H9 (cell line): Measurements from ENCODE around the gene CAMSAP2. TPM values are rescaled to one million over a fixed set of nuclear protein-coding genes. Genes with fewer than 3 reads are reported as not detected.

Source experiments
- DNase-seq: peaks from one replicate; pipeline ENCODE4 v3.0.0-alpha.2; 2017
- H2AFZ ChIP-seq: one replicate; pipeline ENCODE4 v1.6.1; 2013; ENCODE audit warnings: mild to moderate bottlenecking, low read length, control low read depth, moderate library complexity
- H2AK5ac ChIP-seq: 2 replicates; pipeline ENCODE4 v1.6.1; 2013; ENCODE audit warnings: low read length, control low read depth, mixed read lengths; ENCODE audit not compliant: insufficient read length
- H2BK120ac ChIP-seq: one replicate; pipeline ENCODE4 v1.6.1; 2013; ENCODE audit warnings: low read depth, mild to moderate bottlenecking, low read length, control low read depth, inconsistent platforms; ENCODE audit not compliant: poor library complexity, severe bottlenecking
- H2BK12ac ChIP-seq: 2 replicates; pipeline ENCODE4 v1.6.1; 2013; ENCODE audit warnings: low read length, control low read depth, mixed read lengths, low read depth; ENCODE audit not compliant: insufficient read length
- H2BK15ac ChIP-seq: 2 replicates; pipeline ENCODE4 v1.6.1; 2013; ENCODE audit warnings: low read depth, low read length, control low read depth
- H2BK20ac ChIP-seq: one replicate; pipeline ENCODE4 v1.6.1; 2013; ENCODE audit warnings: low read depth, mild to moderate bottlenecking, low read length, control low read depth, inconsistent platforms; ENCODE audit not compliant: poor library complexity, severe bottlenecking
- H2BK5ac ChIP-seq: 2 replicates; pipeline ENCODE4 v1.6.1; 2013; ENCODE audit warnings: low read length, control low read depth, mixed read lengths; ENCODE audit not compliant: insufficient read length
- H3K14ac ChIP-seq: 2 replicates; pipeline ENCODE4 v1.6.1; 2013; ENCODE audit warnings: low read length, control low read depth; ENCODE audit not compliant: insufficient read depth
- H3K18ac ChIP-seq: 2 replicates; pipeline ENCODE4 v1.6.1; 2013; ENCODE audit warnings: low read depth, mild to moderate bottlenecking, mixed read lengths, low read length, control low read depth; ENCODE audit not compliant: insufficient read length
- H3K23ac ChIP-seq: 2 replicates; pipeline ENCODE4 v1.6.1; 2013; ENCODE audit warnings: low read length, control low read depth, mixed read lengths, low read depth; ENCODE audit not compliant: insufficient read length
- H3K23me2 ChIP-seq: 2 replicates; pipeline ENCODE4 v1.6.1; 2013; ENCODE audit warnings: low read depth, mild to moderate bottlenecking, mixed read lengths, low read length, control low read depth; ENCODE audit not compliant: insufficient read length, poor library complexity, severe bottlenecking
- H3K27ac ChIP-seq: 2 replicates; pipeline ENCODE4 v1.5.1; 2013; ENCODE audit warnings: low read length, control low read depth, mixed read lengths, low read depth; ENCODE audit not compliant: insufficient read length
- H3K27me3 ChIP-seq: 2 replicates; pipeline ENCODE4 v1.6.1; 2013; ENCODE audit warnings: low read length, control low read depth, inconsistent platforms; ENCODE audit not compliant: insufficient read depth
- H3K4ac ChIP-seq: 2 replicates; pipeline ENCODE4 v1.6.1; 2013; ENCODE audit warnings: low read depth, mild to moderate bottlenecking, control low read depth, inconsistent platforms, low read length, moderate library complexity
- H3K4me1 ChIP-seq: 2 replicates; pipeline ENCODE4 v1.6.1; 2013; ENCODE audit warnings: low read length, control low read depth, inconsistent platforms; ENCODE audit not compliant: insufficient read depth
- H3K4me2 ChIP-seq: 2 replicates; pipeline ENCODE4 v1.6.1; 2013; ENCODE audit warnings: low read length, control low read depth, mixed read lengths; ENCODE audit not compliant: insufficient read length, insufficient read depth
- H3K56ac ChIP-seq: 2 replicates; pipeline ENCODE4 v1.6.1; 2013; ENCODE audit warnings: low read depth, mild to moderate bottlenecking, mixed read lengths, low read length, control low read depth; ENCODE audit not compliant: insufficient read length
- H3K79me1 ChIP-seq: 2 replicates; pipeline ENCODE4 v1.6.1; 2013; ENCODE audit warnings: low read depth, mild to moderate bottlenecking, moderate library complexity, low read length, control low read depth, inconsistent platforms; ENCODE audit not compliant: insufficient read depth, poor library complexity, severe bottlenecking
- H3K79me2 ChIP-seq: 2 replicates; pipeline ENCODE4 v1.6.1; 2013; ENCODE audit warnings: low read length, control low read depth, inconsistent platforms; ENCODE audit not compliant: insufficient read depth
- H3K9ac ChIP-seq: 2 replicates; pipeline ENCODE4 v1.6.1; 2013; ENCODE audit warnings: low read length, control low read depth, mixed read lengths; ENCODE audit not compliant: insufficient read length; ENCODE audit errors: extremely low read depth
- H3K9me3 ChIP-seq: one replicate; pipeline ENCODE4 v1.6.1; 2013; ENCODE audit warnings: low read depth, low read length, inconsistent platforms; ENCODE audit not compliant: control insufficient read depth
- H3T11ph ChIP-seq: one replicate; pipeline ENCODE4 v1.6.1; 2013; ENCODE audit warnings: mild to moderate bottlenecking, low read length, control low read depth, inconsistent platforms
- H4K20me1 ChIP-seq: one replicate; pipeline ENCODE4 v1.6.1; 2013; ENCODE audit not compliant: control insufficient read depth, insufficient read length, insufficient read depth
- H4K5ac ChIP-seq: 2 replicates; pipeline ENCODE4 v1.6.1; 2013; ENCODE audit warnings: low read depth, mild to moderate bottlenecking, mixed read lengths, low read length, control low read depth; ENCODE audit not compliant: insufficient read length
- H4K8ac ChIP-seq: replicated peaks from 2 replicates; pipeline ENCODE4 v1.6.1; 2013; ENCODE audit warnings: low read length, control low read depth, mixed read lengths, low read depth; ENCODE audit not compliant: insufficient read length
- H4K91ac ChIP-seq: 2 replicates; pipeline ENCODE4 v1.6.1; 2013; ENCODE audit warnings: low read depth, mild to moderate bottlenecking, moderate library complexity, mixed read lengths, low read length, control low read depth; ENCODE audit not compliant: insufficient read length
- H3K27ac Mint-ChIP-seq, 3 experiments: 2 replicates in 2 of 3; 3 replicates in 1 of 3; pipeline ENCODE4 v1.8.0; 2020 to 2021; ENCODE audit warnings: mixed read lengths in 3 of 3, mild to moderate bottlenecking in 1 of 3, moderate library complexity in 1 of 3
- H3K27me3 Mint-ChIP-seq: 2 replicates; pipeline ENCODE4 v1.8.0; 2021; ENCODE audit warnings: low read depth, mild to moderate bottlenecking, moderate library complexity, mixed read lengths
- H3K36me3 Mint-ChIP-seq, 3 experiments: 2 replicates in 2 of 3; 3 replicates in 1 of 3; pipeline ENCODE4 v1.8.0; 2020 to 2021; ENCODE audit warnings: low read depth in 3 of 3, mixed read lengths in 3 of 3; ENCODE audit not compliant: insufficient read depth in 1 of 3
- H3K4me1 Mint-ChIP-seq, 2 experiments: 2 replicates each; pipeline ENCODE4 v1.8.0; 2020; ENCODE audit warnings: mixed read lengths in 2 of 2
- H3K4me3 Mint-ChIP-seq, 2 experiments: 2 replicates in 1 of 2; 3 replicates in 1 of 2; pipeline ENCODE4 v1.8.0; 2020 to 2021; ENCODE audit warnings: mild to moderate bottlenecking in 2 of 2, mixed read lengths in 2 of 2, moderate library complexity in 1 of 2
- H3K9me3 Mint-ChIP-seq, 2 experiments: 2 replicates in 1 of 2; 3 replicates in 1 of 2; pipeline ENCODE4 v1.8.0; 2020; ENCODE audit warnings: mild to moderate bottlenecking in 2 of 2, mixed read lengths in 2 of 2, moderate library complexity in 1 of 2
- CTCF ChIP-seq: fragments of 200-600 bp; sonication (generic); conservative IDR thresholded peaks from 3 replicates; pipeline ENCODE4 v1.8.0; 2021; ENCODE audit warnings: antibody characterized with exemption, mild to moderate bottlenecking
- WGBS: extraction: QIAGEN DNeasy Blood & Tissue Kit; methylation state at CpG from one replicate; pipeline ENCODE4 v1.1.7; 2013; ENCODE audit warnings: missing lambda C conversion rate, low lambda C conversion rate, mixed read lengths; ENCODE audit not compliant: insufficient read length; ENCODE audit errors: extremely low coverage; 5-methylcytosine and 5-hydroxymethylcytosine counted together
- total RNA-seq: library from RNA; stranded (reverse); gene quantifications from 2 replicates; pipeline ENCODE4 v1.2.1, GENCODE V29; 2021

CAMSAP2 gene
- total RNA-seq, 1 experiment from 2014 or later: 33.7 TPM

GRCh38 chr1:200909071-200909470, 170.4 kb downstream of the CAMSAP2 start:
- H3K36me3 Mint-ChIP-seq: peaks cover 34 to 69% (median 60%) of the 10 kb centered on the region in 3 experiments; a peak in 6 of 7 replicates
- no peak for DNase-seq
- no peak overlapping the region for H3K27ac ChIP-seq
- no peaks in the 10 kb centered on the region for H3K23me2 ChIP-seq
- no peak overlapping the region for H3T11ph ChIP-seq
- H3K23ac ChIP-seq: no peak overlapping the region
- no peaks in the 10 kb centered on the region for H3K4me1 ChIP-seq
- no peak overlapping the region for H3K4me3 Mint-ChIP-seq
- no peak overlapping the region for H2BK12ac ChIP-seq
- no peak overlapping the region for H2BK15ac ChIP-seq
- no peak overlapping the region for H2BK120ac ChIP-seq
- no peaks in the 10 kb centered on the region for H3K79me1 ChIP-seq
- no peak overlapping the region for H3K56ac ChIP-seq
- no peak overlapping the region; a peak in 1 of 7 replicates for H3K27ac Mint-ChIP-seq
- H4K20me1 ChIP-seq: no peaks in the 10 kb centered on the region
- H3K4me1 Mint-ChIP-seq: no peaks in the 10 kb centered on the region
- H3K9me3 ChIP-seq: no peaks in the 10 kb centered on the region
- no peak overlapping the region for H3K18ac ChIP-seq
- H2AFZ ChIP-seq: no peak overlapping the region
- H3K79me2 ChIP-seq: no peaks in the 10 kb centered on the region
- H3K27me3 Mint-ChIP-seq: no peaks in the 10 kb centered on the region
- no CpG with 5 or more reads among the region's 5 CpGs for WGBS
- no peak overlapping the region for H3K4me2 ChIP-seq
- no peak overlapping the region for H2BK5ac ChIP-seq
- no peak overlapping the region for H4K5ac ChIP-seq
- no peak overlapping the region for H3K14ac ChIP-seq
- H3K9ac ChIP-seq: no peak overlapping the region
- H2BK20ac ChIP-seq: no peak overlapping the region
- H4K91ac ChIP-seq: no peak overlapping the region
- H3K9me3 Mint-ChIP-seq: no peaks in the 10 kb centered on the region
- H2AK5ac ChIP-seq: no peak overlapping the region
- no peaks in the 10 kb centered on the region for H3K27me3 ChIP-seq
- no peak overlapping the region for H3K4ac ChIP-seq
- no peak for TF ChIP-seq CTCF
- no peak overlapping the region for H4K8ac ChIP-seq
